Brain microvascular endothelial cell (primary cell): Measurements from ENCODE around the gene IQSEC1.

ENCODE experiments used
- DNase-seq: peaks from one replicate; pipeline ENCODE4 v3.0.0-alpha.2; 2020
- H3K27ac ChIP-seq: fragments of 250-450 bp; sonication (Bioruptor Pico); 2 replicates; pipeline ENCODE4 v1.5.1; 2020; ENCODE audit warnings: mild to moderate bottlenecking, moderate library complexity
- H3K27me3 ChIP-seq: fragments of 250-450 bp; sonication (Bioruptor Pico); replicated peaks from 2 replicates; pipeline ENCODE4 v1.5.1; 2020; ENCODE audit warnings: mild to moderate bottlenecking
- H3K36me3 ChIP-seq: fragments of 250-450 bp; sonication (Bioruptor Pico); replicated peaks from 2 replicates; pipeline ENCODE4 v1.5.1; 2020; ENCODE audit warnings: mild to moderate bottlenecking
- H3K4me3 ChIP-seq: 2 replicates; pipeline ENCODE4 v1.5.1; 2011; ENCODE audit warnings: low read depth, mild to moderate bottlenecking, control low read depth, low read length, moderate library complexity
- CTCF ChIP-seq: IDR thresholded peaks from 2 replicates; pipeline ENCODE4 v1.5.1; 2011; ENCODE audit warnings: low read depth, mild to moderate bottlenecking, moderate library complexity, low read length, control low read depth, inconsistent platforms; ENCODE audit errors: missing control alignments
- in situ Hi-C: cut with HindIII; loops from 2 replicates; pipeline ENCODE4 v1.10.0; 2017; ENCODE audit warnings: low sequenced_read_pairs, low pct_ligation_motif_present

Gene IQSEC1

GRCh38 chr3:13015286-13016082 is 57.7 kb downstream of the IQSEC1 start:
- Histone ChIP-seq H3K36me3 (no peaks in the 10 kb centered on the region), H3K27ac (no peak overlapping the region), H3K27me3 (no peaks in the 10 kb centered on the region), H3K4me3 (no peak overlapping the region)
- no peak for TF ChIP-seq CTCF
- DNase-seq, result no peak
- in situ Hi-C loops, result no loop called here

GRCh38 chr3:13014755-13015285 is 58.4 kb downstream of the IQSEC1 start:
- DNase-seq, result no peak
- H3K4me3 ChIP-seq, result no peak overlapping the region
- in situ Hi-C loops, result no loop called here
- no peak for TF ChIP-seq CTCF
- no peaks in the 10 kb centered on the region for H3K27me3 ChIP-seq
- no peaks in the 10 kb centered on the region for H3K36me3 ChIP-seq
- H3K27ac ChIP-seq, result no peak overlapping the region

GRCh38 chr3:13013994-13014754 is 59.1 kb downstream of the IQSEC1 start:
- TF ChIP-seq CTCF, result no peak
- Histone ChIP-seq H3K27ac (no peak overlapping the region), H3K36me3 (no peaks in the 10 kb centered on the region), H3K27me3 (no peaks in the 10 kb centered on the region), H3K4me3 (no peak overlapping the region)
- in situ Hi-C loops, result no loop called here
- DNase-seq, result no peak

GRCh38 chr3:13013566-13013965 is 59.7 kb downstream of the IQSEC1 start:
- no peak for TF ChIP-seq CTCF
- Histone ChIP-seq H3K4me3 (no peak overlapping the region), H3K36me3 (no peaks in the 10 kb centered on the region), H3K27ac (no peak overlapping the region), H3K27me3 (no peaks in the 10 kb centered on the region)
- no peak for DNase-seq
- in situ Hi-C loops, result no loop called here

GRCh38 chr3:13013151-13013561 is 60.1 kb downstream of the IQSEC1 start:
- in situ Hi-C loops, result no loop called here
- no peak for TF ChIP-seq CTCF
- H3K36me3 ChIP-seq, result no peaks in the 10 kb centered on the region
- no peak overlapping the region for H3K27ac ChIP-seq
- H3K27me3 ChIP-seq, result no peaks in the 10 kb centered on the region
- DNase-seq, result no peak
- no peak overlapping the region for H3K4me3 ChIP-seq
